ENCODE results near the gene OLFM1.

Gene OLFM1

GRCh38 chr9:135170535-135170934 lies 83.1 kb downstream of the OLFM1 start:
- H3K4me1 ChIP-seq (ENCODE audit: insufficient read depth, low read length), result no peaks in the 10 kb centered on the region
- peaks cover 9% of the 10 kb centered on the region for H3K27me3 ChIP-seq (ENCODE audit: insufficient read depth, low read length)
- H2AFZ ChIP-seq (ENCODE audit: low read depth, low read length), result no peak overlapping the region
- no peak overlapping the region for H3K4me3 ChIP-seq (ENCODE audit: low read length)
- no peaks in the 10 kb centered on the region for H3K36me3 ChIP-seq (ENCODE audit: insufficient read depth, low read length)
- H3K9me3 ChIP-seq (ENCODE audit: low read length), result no peaks in the 10 kb centered on the region
